Limb (tissue), 2 donors: Measurements from ENCODE around the gene AVP.

Experiments
- DNase-seq, 2 donors: peaks; one replicate each; pipeline ENCODE4 v3.0.0-alpha.2; 2016; ENCODE audit errors: extremely low spot score in 2 of 2

Gene AVP

DNA sequence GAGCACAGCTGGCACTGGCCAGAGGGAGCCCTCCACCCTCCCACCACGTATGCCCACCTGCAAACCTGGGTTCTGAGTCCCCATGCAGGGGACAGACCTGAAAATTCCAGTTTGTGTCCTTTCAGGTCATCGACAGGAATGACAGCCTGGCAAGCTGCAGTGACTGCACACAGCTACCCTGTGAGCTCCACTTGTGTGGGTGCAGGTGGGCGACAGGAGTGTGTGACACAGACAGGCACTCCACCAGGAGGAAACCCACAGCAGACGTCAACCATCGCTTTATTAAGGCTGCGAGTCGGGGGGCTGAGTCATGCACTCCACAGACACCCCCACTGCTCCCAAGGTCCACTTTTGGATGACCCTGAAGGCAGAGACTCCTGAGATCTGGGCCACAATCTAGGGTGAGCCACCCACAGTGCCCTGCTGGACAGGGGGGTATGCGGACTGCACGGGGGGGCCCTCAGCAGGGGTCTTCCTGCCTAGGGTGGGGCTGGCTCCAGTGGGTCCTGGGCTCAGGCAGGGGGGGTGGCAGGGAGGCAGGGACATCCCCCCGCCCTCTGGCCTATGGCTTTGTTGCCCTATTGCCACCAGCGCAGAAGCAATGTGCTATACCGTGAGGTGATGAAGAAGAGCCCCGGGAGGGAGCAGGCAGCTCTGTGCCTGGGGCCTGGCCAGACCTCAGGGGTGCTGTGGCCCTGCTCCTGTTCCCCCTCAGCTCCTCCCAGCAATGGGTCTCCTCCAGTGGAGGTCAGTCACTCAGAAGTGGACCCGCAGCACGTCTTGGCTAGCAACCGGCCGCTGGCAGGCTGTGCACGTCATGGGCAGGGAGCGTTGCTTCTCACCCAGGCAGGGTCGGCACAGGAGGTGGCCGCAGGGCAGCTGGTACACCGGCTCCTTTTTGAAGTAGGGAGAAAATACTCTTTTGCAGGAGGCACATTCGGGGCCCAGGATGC is 25.1 kb upstream of the AVP start:
- no peak for DNase-seq

DNA sequence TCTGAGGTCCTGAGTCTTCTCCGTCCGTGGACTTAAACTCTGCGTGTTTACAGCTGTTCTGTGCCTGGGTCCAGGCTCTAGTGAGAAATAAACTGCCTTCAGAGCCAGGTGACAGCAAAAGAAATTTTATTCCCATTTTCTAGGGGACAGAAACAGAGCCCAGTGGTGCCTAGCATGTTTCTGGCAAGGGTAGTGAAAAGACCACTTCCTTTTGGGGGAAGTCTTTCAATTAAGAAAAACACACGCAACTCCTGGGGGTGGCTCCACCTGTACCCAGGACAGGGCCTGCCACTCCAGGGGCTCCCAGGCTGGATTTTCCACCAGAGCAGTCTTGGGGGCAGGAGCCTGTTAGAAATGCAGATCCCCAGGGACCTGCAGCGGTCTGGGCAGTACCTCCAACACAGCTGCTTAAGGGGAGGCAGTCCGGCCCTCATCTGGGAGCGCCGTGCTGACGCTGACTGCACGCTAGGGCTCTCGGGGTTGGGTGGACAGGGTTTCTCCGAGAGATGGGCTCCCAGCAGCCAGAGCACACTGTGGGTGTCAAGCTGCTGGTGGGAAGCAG is 23.0 kb upstream of the AVP start:
- no peak for DNase-seq

DNA sequence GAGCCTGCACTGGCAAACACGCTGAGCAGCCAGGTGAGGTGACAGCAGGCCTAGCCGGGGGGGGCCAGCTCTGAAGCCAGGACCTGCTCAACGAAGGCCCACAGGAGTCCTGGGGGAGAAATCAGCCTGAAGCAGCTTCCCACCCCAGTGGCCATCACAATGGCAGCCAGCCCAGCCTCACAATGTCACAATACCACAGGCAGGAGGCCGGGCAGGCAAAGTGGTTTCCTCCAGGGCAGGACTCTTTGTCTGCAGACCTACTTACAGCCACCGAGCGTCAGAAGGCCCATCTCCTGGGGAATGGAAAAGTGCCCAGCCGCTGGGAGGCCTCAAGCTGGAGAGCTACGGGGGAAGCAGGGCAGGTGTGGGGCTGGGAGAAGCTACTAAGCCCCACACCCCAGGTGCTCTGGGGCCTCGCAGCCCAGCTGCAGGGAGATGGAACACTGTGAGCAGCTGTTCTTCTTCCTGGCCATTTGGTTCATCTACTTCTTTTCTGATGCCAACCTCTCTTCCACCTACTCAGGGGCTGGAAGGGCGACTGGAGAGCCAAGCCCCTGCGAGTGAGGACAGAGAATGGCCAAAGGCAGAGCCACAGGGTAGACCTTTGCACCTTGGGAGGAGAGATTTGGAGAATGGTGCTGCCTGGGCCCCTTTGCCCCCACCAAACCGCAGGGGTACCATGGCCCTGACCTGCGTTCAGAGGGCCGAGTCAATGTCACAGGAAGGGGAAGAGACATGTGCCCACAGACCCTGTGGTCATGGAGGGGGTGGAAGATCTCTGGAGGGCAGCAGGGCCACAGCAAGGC is 22.3 kb upstream of the AVP start:
- DNase-seq, result no peak

GRCh38 chr20:3106185-3106584 is 21.7 kb upstream of the AVP start:
- no peak for DNase-seq

DNA sequence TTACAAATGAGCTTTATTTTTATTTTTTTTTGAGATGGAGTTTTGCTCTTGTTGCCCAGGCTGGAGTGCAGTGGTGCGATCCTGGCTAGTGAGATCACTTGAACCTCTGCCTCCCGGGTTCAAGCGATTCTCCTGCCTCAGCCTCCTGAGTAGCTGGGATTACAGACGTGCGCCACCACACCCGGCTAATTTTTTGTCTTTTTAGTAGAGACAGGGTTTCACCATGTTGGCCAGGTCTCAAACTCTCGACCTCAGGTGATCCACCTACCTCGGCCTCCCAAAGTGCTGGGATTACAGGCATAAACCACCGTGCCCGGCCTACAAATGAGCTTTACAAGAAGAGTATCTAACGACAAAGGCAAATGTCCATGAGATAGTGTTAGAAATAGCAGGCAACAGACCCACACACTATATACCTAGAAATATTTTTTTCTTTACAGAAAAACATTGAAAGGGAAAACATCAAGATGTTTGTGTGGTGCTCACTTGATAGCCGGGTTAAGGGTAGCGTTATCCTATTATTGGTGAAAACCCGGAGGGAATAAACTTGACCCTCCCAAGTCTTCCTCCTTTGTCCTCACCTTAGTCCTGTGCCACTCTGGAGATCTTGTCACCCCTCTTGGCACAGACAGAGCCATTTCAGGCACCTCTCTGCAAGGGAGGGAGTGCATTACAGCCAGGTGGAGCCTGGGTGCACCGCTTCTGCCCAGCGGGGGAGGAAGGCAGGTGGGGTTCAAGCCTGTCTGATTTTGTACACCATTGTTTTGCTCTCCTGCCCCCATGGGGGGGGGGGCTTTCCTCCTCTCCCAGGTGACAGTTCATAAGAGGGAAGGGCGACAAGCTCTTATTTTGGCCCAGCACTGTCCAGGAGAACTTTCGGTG is 21.0 kb upstream of the AVP start:
- DNase-seq, result no peak

GRCh38 chr20:3103369-3104032 is 19.0 kb upstream of the AVP start:
- DNase-seq, result no peak

DNA sequence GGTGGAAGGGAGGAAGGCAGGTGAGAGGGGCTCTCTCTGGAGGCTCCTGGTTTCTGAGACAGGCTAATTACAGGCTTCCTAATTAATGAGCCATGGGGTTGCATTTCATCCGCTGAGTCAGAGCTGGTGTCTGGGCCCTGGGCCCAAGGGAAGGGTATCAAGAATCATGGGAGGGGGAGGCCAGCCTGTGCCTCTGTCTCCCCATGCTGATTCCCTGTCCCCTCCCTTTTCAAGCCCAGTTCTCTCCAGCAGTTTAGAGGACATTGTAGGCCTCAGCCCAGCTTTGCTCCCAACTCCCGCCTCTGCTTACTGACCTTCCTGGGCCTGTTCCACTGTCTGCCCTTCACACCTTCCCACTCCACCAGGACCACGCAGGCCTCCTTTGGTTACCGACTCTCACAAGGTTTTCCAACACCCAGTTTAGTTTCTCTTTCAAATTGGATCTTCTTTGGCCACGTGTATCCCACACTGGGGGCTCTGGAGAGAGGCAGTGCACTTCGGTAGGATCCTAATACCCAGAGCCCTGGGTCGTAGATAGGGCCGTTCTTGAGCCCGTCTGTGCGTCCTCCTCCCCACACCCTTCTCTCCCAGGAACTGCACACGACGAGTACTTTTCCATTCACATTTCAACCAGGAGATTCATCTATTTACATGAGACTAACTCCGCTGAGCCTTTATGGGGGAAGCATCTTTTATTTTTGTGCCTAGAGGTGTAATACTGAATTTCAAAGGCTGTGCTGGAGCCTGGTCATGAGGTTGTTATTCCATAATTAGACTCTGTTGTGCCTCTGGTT is 18.2 kb upstream of the AVP start:
- DNase-seq, result no peak

- DNase-seq, result no peak
These were observed 17.4 kb upstream of the AVP start for GRCh38 chr20:3101737-3102574.

DNA sequence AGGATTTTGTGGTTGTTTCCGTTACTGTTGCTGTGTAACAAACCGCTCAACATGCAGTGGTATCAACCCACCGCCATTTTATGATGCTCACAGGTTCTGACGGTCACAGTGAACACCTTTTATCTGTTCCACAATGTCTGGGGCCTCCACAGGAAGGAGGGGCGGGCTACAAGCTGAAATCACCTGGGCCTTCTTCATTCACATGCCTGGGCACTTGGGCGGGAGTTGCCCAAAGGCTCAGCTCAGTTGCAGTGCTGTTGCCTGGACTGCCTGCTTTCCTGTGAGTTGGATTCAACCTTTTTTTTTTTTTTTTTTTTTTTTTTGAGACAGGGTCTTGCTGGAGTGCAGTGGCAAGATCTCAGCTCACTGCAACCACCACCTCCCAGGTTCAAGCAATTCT is 16.7 kb upstream of the AVP start:
- DNase-seq, result no peak

- DNase-seq, result no peak
These were observed 16.0 kb upstream of the AVP start for GRCh38 chr20:3100480-3100879.

DNA sequence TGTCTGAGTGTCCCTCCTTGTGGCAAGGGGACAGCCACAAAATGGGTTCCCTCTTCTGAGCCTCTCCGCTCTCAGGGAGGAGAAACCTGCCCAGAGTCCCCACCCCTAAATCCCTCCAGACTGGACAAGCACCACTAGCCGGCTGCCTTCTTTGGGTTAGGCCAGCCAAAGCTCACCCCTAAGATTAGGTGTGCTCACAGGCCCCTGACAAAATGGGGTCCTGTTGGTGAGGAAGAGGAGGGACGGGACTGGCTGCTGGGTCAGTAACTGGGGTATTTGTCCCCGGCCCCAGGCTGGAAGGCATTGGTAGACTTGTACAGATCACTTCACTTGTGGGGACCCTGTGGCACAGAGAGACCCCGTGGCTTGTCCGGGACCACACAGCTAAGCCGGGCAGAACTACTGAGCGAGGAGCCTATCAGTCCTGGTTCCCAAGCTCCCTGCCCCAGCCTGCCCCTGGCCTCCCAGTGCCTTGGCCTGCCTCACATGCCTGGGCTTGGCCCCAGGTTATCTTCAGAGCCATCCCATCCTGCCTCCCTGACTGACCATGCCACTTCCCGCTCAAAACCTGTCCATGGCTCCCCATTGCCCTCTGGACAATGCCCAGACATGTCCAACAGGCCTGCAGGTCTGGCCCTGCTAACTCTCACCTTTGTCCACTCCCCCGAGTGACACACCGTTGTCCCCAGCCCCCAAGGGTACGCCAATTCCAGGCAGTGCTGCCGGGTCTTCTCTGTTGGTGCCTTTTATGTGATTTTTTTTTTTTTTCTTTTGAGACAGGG is 10.5 kb upstream of the AVP start:
- no peak for DNase-seq

- DNase-seq, result no peak
These were observed 9.4 kb upstream of the AVP start for GRCh38 chr20:3093861-3094361.

DNA sequence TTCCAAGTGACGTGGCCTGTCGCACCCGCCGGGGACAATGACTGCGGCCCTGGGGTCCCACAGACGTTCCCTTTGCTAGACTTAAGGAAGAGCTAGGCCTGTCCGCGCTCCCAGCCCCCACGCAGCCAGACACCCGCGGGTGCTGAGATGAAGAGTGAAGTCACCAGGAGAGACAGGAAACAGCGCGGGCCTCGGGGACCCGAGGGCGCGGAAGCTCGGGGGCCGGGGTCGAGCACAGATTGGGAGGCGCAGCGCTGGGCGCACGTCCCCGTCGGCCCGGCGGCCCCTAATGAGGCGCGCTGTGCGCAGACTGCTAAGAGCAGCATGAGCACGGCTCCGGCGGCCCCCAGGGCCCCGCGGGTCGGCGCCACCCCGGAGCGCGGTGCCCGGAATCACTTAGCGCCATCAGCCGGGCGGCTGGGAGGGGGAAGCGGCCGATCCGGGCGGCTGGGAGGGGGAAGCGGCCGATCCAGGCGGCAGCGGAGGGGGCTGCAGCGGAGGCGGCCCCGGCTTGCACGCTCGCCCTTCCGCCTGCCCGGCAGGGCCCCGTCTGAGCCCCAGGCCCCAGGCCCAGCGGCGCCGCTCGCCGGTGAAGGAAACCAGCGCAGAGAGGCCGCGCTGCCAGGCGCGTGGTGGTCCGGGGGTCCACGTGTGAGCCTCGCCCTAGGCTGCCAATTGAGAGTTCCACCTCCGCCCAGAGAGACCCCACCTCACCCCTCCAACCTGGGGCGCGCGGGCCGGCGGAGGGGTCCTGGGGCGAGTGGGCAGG is 8.3 kb upstream of the AVP start:
- DNase-seq, result no peak

GRCh38 chr20:3090565-3090964 is 6.0 kb upstream of the AVP start:
- no peak for DNase-seq

GRCh38 chr20:3088031-3088430 is 3.5 kb upstream of the AVP start:
- DNase-seq, result no peak

- no peak for DNase-seq
These were observed 1.1 kb upstream of the AVP start for GRCh38 chr20:3085571-3086072.

DNA sequence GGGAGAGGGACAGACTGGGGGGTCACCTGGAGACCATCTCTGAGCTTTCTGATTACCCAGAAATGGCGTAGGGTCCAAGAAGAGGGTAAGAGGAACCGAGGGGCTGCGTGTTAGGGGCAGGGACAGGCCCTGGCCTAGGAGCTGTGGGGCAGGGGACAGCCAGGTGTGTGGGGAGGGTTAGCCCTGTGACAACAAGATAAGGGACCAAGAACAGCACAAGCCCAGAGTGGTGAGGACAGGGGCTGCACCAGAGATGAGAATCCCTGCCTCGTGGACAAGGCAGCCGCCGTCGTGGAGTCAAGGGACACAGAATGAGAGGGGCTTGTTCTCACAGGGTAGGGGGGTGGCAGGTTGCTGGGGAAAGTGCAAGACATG is 449 bp upstream of the AVP start:
- DNase-seq, result no peak
